K562 (cell line): ENCODE measurements around the gene GULP1. TPM values are rescaled to one million over a fixed set of nuclear protein-coding genes. Genes with fewer than 3 reads are reported as not detected.

Experiments
- ATAC-seq: fragments of 200-7000 bp; cut with Tn5 transposase; 3 replicates; pipeline ENCODE4 v1.9.1; 2020; ENCODE audit warnings: moderate library complexity
- BruUV-seq: library from RNA; stranded (reverse); fragments of 400-500 nt; replicated peaks from 2 replicates; lab custom pipeline; 2021; lab: Mats Ljungman, UMichigan
- CTCF ChIA-PET: fragments of 300-600 bp; formaldehyde crosslinking; extraction: SDS; loops from one replicate; lab custom pipeline; 2021; ENCODE audit warnings: low intra/inter-chr PET ratio; lab: Yijun Ruan, JAX
- POLR2A ChIA-PET: fragments of 300-600, 350-650 bp; sonication (Branson Sonifier 250); formaldehyde crosslinking; extraction: SDS; loops from one replicate; lab custom pipeline; 2021; ENCODE audit warnings: antibody characterized with exemption, inconsistent platforms; lab: Yijun Ruan, JAX
- DNase-seq, 4 experiments: peaks; one replicate each; pipeline versions ENCODE4 v3.0.0 to v3.0.0-alpha.2; 2011 to 2018; ENCODE audit warnings: low spot score in 3 of 4, mixed read lengths in 3 of 4; ENCODE audit errors: extremely low read depth in 1 of 4
- FAIRE-seq: peaks from 2 replicates; lab custom pipeline; 2011; peaks lifted over from hg19 to GRCh38; lab: Jason Lieb, UNC
- H2AFZ ChIP-seq: 2 replicates; pipeline ENCODE4 v1.6.0; 2011; ENCODE audit warnings: low read depth, low read length, control low read depth, inconsistent platforms
- H3K27ac ChIP-seq: fragments of 200-600 bp; 3 replicates; pipeline ENCODE4 v1.8.0; 2011; ENCODE audit warnings: low read depth, mild to moderate bottlenecking, control low read depth, inconsistent platforms, low read length, moderate library complexity, mixed read lengths; ENCODE audit errors: extremely low read depth
- H3K27me3 ChIP-seq, 2 experiments: fragments of 300-600 bp in 1 of 2; 2 replicates in 1 of 2; 3 replicates in 1 of 2; pipeline versions ENCODE4 v1.6.0 to v1.8.0; 2011; ENCODE audit warnings: inconsistent platforms in 2 of 2, low read length in 2 of 2, mild to moderate bottlenecking in 1 of 2, mixed read lengths in 1 of 2, moderate library complexity in 1 of 2; ENCODE audit not compliant: control insufficient read depth in 2 of 2, insufficient read depth in 2 of 2
- H3K36me3 ChIP-seq: fragments of 300-600 bp; 3 replicates; pipeline ENCODE4 v1.8.0; 2011; ENCODE audit warnings: mild to moderate bottlenecking, low read length, inconsistent platforms; ENCODE audit not compliant: control insufficient read depth, insufficient read depth
- H3K4me1 ChIP-seq, 2 experiments: fragments of 200-600 bp in 1 of 2; replicated peaks in 1 of 2; 2 replicates in 1 of 2; 3 replicates in 1 of 2; pipeline versions ENCODE4 v1.5.1 to v1.8.0; 2011; ENCODE audit warnings: inconsistent platforms in 2 of 2, low read length in 2 of 2, mild to moderate bottlenecking in 1 of 2, mixed read lengths in 1 of 2, moderate library complexity in 1 of 2; ENCODE audit not compliant: control insufficient read depth in 2 of 2, insufficient read depth in 2 of 2
- H3K4me2 ChIP-seq: 2 replicates; pipeline ENCODE4 v1.6.1; 2011; ENCODE audit warnings: low read length, control low read depth, inconsistent platforms, mixed read lengths; ENCODE audit not compliant: insufficient read depth
- H3K4me3 ChIP-seq: fragments of 200-600 bp; sonication (generic), shearing (Covaris generic); 2 replicates; pipeline ENCODE4 v1.5.1; 2016; ENCODE audit warnings: control low read depth, inconsistent platforms
- H3K79me2 ChIP-seq: fragments of 200-600 bp; 3 replicates; pipeline ENCODE4 v1.8.0; 2011; ENCODE audit warnings: low read length, inconsistent platforms; ENCODE audit not compliant: control insufficient read depth, insufficient read depth
- H3K9ac ChIP-seq, 2 experiments: 2 replicates each; pipeline versions ENCODE4 v1.6.0 to v1.6.1; 2011; ENCODE audit warnings: low read depth in 2 of 2, low read length in 2 of 2, control low read depth in 1 of 2, inconsistent platforms in 1 of 2, mild to moderate bottlenecking in 1 of 2, mixed read lengths in 1 of 2; ENCODE audit not compliant: insufficient read depth in 1 of 2
- H3K9me1 ChIP-seq: one replicate; pipeline ENCODE4 v1.6.0; 2011; ENCODE audit warnings: inconsistent platforms, mild to moderate bottlenecking, low read length, moderate library complexity; ENCODE audit not compliant: control insufficient read depth, insufficient read depth
- H3K9me3 ChIP-seq: replicated peaks from 2 replicates; pipeline ENCODE4 v1.5.1; 2011; ENCODE audit warnings: low read depth, low read length, inconsistent platforms; ENCODE audit not compliant: control insufficient read depth, insufficient read depth
- H4K20me1 ChIP-seq: replicated peaks from 2 replicates; pipeline ENCODE4 v1.6.1; 2011; ENCODE audit warnings: low read length, inconsistent platforms, mixed read lengths; ENCODE audit not compliant: control insufficient read depth, insufficient read depth
- CBX3 ChIP-seq, 2 experiments: IDR thresholded peaks; 1 replicate in 1 of 2; 2 replicates in 1 of 2; pipeline ENCODE4 v1.6.1; 2012; ENCODE audit warnings: inconsistent platforms in 2 of 2, low read length in 2 of 2, borderline replicate concordance in 1 of 2, control low read depth in 1 of 2
- FOXP1 ChIP-seq: sonication (generic); formaldehyde crosslinking; IDR thresholded peaks from 2 replicates; pipeline ENCODE4 v1.8.0; 2022; ENCODE audit warnings: mild to moderate bottlenecking, missing genetic modification reagents
- HNRNPL ChIP-seq: fragments of 200-400 bp; formaldehyde crosslinking; IDR thresholded peaks from 2 replicates; pipeline ENCODE4 v1.6.1; 2017; ENCODE audit warnings: low read depth, mild to moderate bottlenecking, low read length
- NFIC ChIP-seq: fragments of 450-650 bp; IDR thresholded peaks from 2 replicates; pipeline ENCODE4 v1.6.1; 2017; ENCODE audit warnings: mild to moderate bottlenecking, inconsistent platforms
- NR1H2 ChIP-seq: sonication (generic); formaldehyde crosslinking; IDR thresholded peaks from 2 replicates; pipeline ENCODE4 v1.4.0; 2020; ENCODE audit warnings: mild to moderate bottlenecking, missing genetic modification reagents
- PPARD ChIP-seq: fragments of 250-450 bp; sonication (Bioruptor Pico); IDR thresholded peaks from 2 replicates; pipeline ENCODE4 v1.8.0; 2022; ENCODE audit warnings: inconsistent platforms, mild to moderate bottlenecking, moderate library complexity
- RNF219 ChIP-seq: fragments of 250-450 bp; sonication (Bioruptor Pico); IDR thresholded peaks from 2 replicates; pipeline ENCODE4 v1.5.0; 2022; ENCODE audit warnings: mild to moderate bottlenecking
- SNAPC5 ChIP-seq: fragments of 250-450 bp; sonication (Bioruptor Pico); IDR thresholded peaks from 2 replicates; pipeline ENCODE4 v1.8.0; 2021; ENCODE audit warnings: moderate library complexity, mild to moderate bottlenecking, inconsistent platforms
- THRAP3 ChIP-seq: fragments of 450-650 bp; IDR thresholded peaks from 2 replicates; pipeline ENCODE4 v1.6.1; 2016; ENCODE audit warnings: mild to moderate bottlenecking, inconsistent platforms, borderline replicate concordance
- ZNF174 ChIP-seq: fragments of 250-450 bp; sonication (Bioruptor Pico); IDR thresholded peaks from 2 replicates; pipeline ENCODE4 v1.4.0; 2020; ENCODE audit warnings: mild to moderate bottlenecking
- ZNF263 ChIP-seq: sonication (generic); formaldehyde crosslinking; IDR thresholded peaks from 2 replicates; pipeline ENCODE4 v1.8.0; 2022; ENCODE audit warnings: mild to moderate bottlenecking, missing genetic modification reagents, borderline replicate concordance
- ZNF318 ChIP-seq, 2 experiments: fragments of 450-650 bp; IDR thresholded peaks; 2 replicates each; pipeline ENCODE4 v1.6.1; 2016; ENCODE audit warnings: mild to moderate bottlenecking in 2 of 2, borderline replicate concordance in 1 of 2, low read depth in 1 of 2, moderate library complexity in 1 of 2
- ZNF75A ChIP-seq: fragments of 450-650 bp; formaldehyde crosslinking; IDR thresholded peaks from 2 replicates; pipeline ENCODE4 v1.4.0; 2020; ENCODE audit warnings: mild to moderate bottlenecking
- WGBS: fragments of 100-300 bp; shearing (Covaris generic); methylation state at CpG from one replicate; pipeline ENCODE4 v1.1.6; 2016; ENCODE audit warnings: low coverage, mixed read lengths; ENCODE audit not compliant: insufficient coverage; ENCODE audit errors: missing lambda C conversion rate; 5-methylcytosine and 5-hydroxymethylcytosine counted together
- in situ Hi-C: fragments of 300-500 bp; cut with MboI; formaldehyde crosslinking; loops from 4 replicates; pipeline ENCODE4 v1.15.0; 2018; ENCODE audit warnings: inconsistent platforms, mixed read lengths
- intact Hi-C: fragments of 100-400 bp; cut with micrococcal nuclease; formaldehyde crosslinking; loops from 2 replicates; pipeline ENCODE4 v1.14.2; 2022
- polyA plus RNA-seq, 8 experiments: library from polyadenylated mRNA; depleted of rRNA in 4 of 8; stranded (reverse) in 5 of 8; unstranded in 3 of 8; fragments of >200 nt; fragmentation: Nextera tagmentation in 2 of 8; fragmentation: Illumina TruSeq in 1 of 8; extraction: Ambion mirVana in 2 of 8; extraction: Trizol in 1 of 8; gene quantifications; 2 replicates each; pipeline versions ENCODE4 v1.2.1 to v1.2.3, GENCODE V29; 2011 to 2014; ENCODE audit warnings: inconsistent platforms in 1 of 8, missing spikeins in 1 of 8
- total RNA-seq, 7 experiments: library from RNA; depleted of rRNA in 6 of 7; stranded (reverse); fragments of >200 nt in 6 of 7; fragmentation: Illumina TruSeq in 2 of 7; extraction: Trizol in 2 of 7; gene quantifications; 2 replicates each; pipeline versions ENCODE4 v1.2.1 to v1.2.3, GENCODE V29; 2011 to 2021; ENCODE audit warnings: low replicate concordance in 1 of 7

GULP1 gene
- total and polyA plus RNA-seq, 9 of the 15 experiments (the other 6 are each of a cell fraction or from before 2014, with no cell fraction given) = 8.5 to 25.3 (median 19.5) TPM

- CTCF ChIA-PET = interaction anchor here (0.6 kb wide), 1 partner anchor 11 kb away, joined by 3 read pairs; no protein-coding TSS in a partner anchor
- intact Hi-C loops = loop anchor here (10.0 kb wide), 2 partner anchors 447 to 817 kb away; partner anchors contain the start of gene COL3A1
- Histone ChIP-seq H3K4me3 (no peak overlapping the region), H3K36me3 (no peaks in the 10 kb centered on the region), H3K79me2 (no peaks in the 10 kb centered on the region), H3K9ac (no peak overlapping the region), H3K27me3 (no peaks in the 10 kb centered on the region), H3K9me1 (no peaks in the 10 kb centered on the region), H3K4me2 (no peak overlapping the region), H2AFZ (no peak overlapping the region), H3K9me3 (no peaks in the 10 kb centered on the region), H3K4me1 (no peaks in the 10 kb centered on the region), H3K27ac (no peak overlapping the region), H4K20me1 (no peaks in the 10 kb centered on the region)
- POLR2A ChIA-PET = no interaction called here
- no TSS peak for BruUV-seq
- no peak for DNase-seq
- no peak for FAIRE-seq
- no peak for ATAC-seq
- in situ Hi-C loops = no loop called here
- WGBS = 80% methylated on average over 5 of the region's 5 CpGs
- TF ChIP-seq NFIC (no peak), ZNF263 (CRISPR knock-in tag) (no peak), ZNF174 (CRISPR knock-in tag) (no peak), CBX3 (IDR thresholded peaks at IDR 0.05; ENCODE audit: borderline replicate concordance in 1 of 2, low read length in 2 of 2) (no peak), RNF219 (CRISPR knock-in tag) (no peak), FOXP1 (no peak), ZNF318 (IDR thresholded peaks at IDR 0.05; ENCODE audit: borderline replicate concordance in 1 of 2, low read depth in 1 of 2) (no peak), PPARD (CRISPR knock-in tag) (no peak), HNRNPL (no peak), NR1H2 (CRISPR knock-in tag) (no peak), ZNF75A (no peak), SNAPC5 (CRISPR knock-in tag) (no peak), THRAP3 (no peak)
Measured at GRCh38 chr2:188527581-188527993, 235.9 kb downstream of the GULP1 start.
